Stomach (tissue), 9 donors: Measurements from ENCODE around the gene TAS2R10. TPM values are rescaled to one million over a fixed set of nuclear protein-coding genes. Genes with fewer than 3 reads are reported as not detected.

ENCODE experiments used
- DNase-seq, 2 donors: peaks; one replicate each; pipeline versions ENCODE4 v3.0.0 to v3.0.0-alpha.2; 2013 to 2019
- H3K27ac ChIP-seq, 5 donors: fragments of 200-600 bp in 4 of 5; sonication (generic) in 4 of 5; one replicate each; pipeline ENCODE4 v1.5.1; 2013 to 2019; ENCODE audit warnings: mild to moderate bottlenecking in 1 of 5, moderate library complexity in 1 of 5
- H3K27me3 ChIP-seq, 3 donors: fragments of 200-600 bp; sonication (generic); one replicate each; pipeline ENCODE4 v1.5.1; 2017 to 2019; ENCODE audit warnings: mixed run types in 1 of 3
- H3K36me3 ChIP-seq, 4 donors: fragments of 200-600 bp; sonication (generic); 1 replicate in 3 of 4; 2 replicates in 1 of 4; pipeline ENCODE4 v1.5.1; 2016 to 2019
- H3K4me1 ChIP-seq, 4 donors: fragments of 200-600 bp; sonication (generic); one replicate each; pipeline ENCODE4 v1.5.1; 2016 to 2019
- H3K4me3 ChIP-seq, 4 donors: fragments of 200-600 bp; sonication (generic) in 3 of 4; one replicate each; pipeline ENCODE4 v1.5.1; 2016 to 2019; ENCODE audit warnings: mild to moderate bottlenecking in 1 of 4
- H3K9me3 ChIP-seq, 4 donors: fragments of 200-600 bp; sonication (generic); one replicate each; pipeline ENCODE4 v1.5.1; 2016 to 2019
- EP300 ChIP-seq: sonication (generic); formaldehyde crosslinking; IDR thresholded peaks from one replicate; pipeline ENCODE4 v1.6.1; 2017; ENCODE audit warnings: antibody characterized with exemption
- POLR2A ChIP-seq, 4 donors: fragments of 450-650 bp; IDR thresholded peaks; one replicate each; pipeline ENCODE4 v1.6.1; 2016; ENCODE audit warnings: antibody characterized with exemption in 4 of 4, control low read depth in 2 of 4, mild to moderate bottlenecking in 1 of 4, moderate library complexity in 1 of 4
- POLR2AphosphoS5 ChIP-seq, 3 donors: sonication (generic); formaldehyde crosslinking; IDR thresholded peaks; one replicate each; pipeline ENCODE4 v1.6.1; 2016; ENCODE audit warnings: antibody characterized with exemption in 3 of 3
- WGBS, 5 donors: extraction: QIAGEN DNeasy Blood & Tissue Kit in 3 of 5; methylation state at CpG; one replicate each; pipeline versions ENCODE4 v1.1.5 to v1.1.7; 2013 to 2018; 5-methylcytosine and 5-hydroxymethylcytosine counted together
- intact Hi-C: fragments of 100-400 bp; cut with DNase I; formaldehyde crosslinking; loops from one replicate; pipeline ENCODE4 v1.15.1; 2023; ENCODE audit warnings: low total_unique reads
- polyA plus RNA-seq, 3 donors: library from polyadenylated mRNA; stranded (reverse); fragments of 200-250 nt; gene quantifications; one replicate each; pipeline ENCODE4 v1.2.3, GENCODE V29; 2013
- total RNA-seq, 5 donors: library from RNA; depleted of rRNA; stranded (reverse); fragments of >200 nt; gene quantifications; one replicate each; pipeline versions ENCODE4 v1.1.0 to v1.2.3, GENCODE V29; 2014 to 2016
- TF ChIP-seq, protein P1 (sequence below), 7 experiments: fragments of 450-650 bp in 4 of 7; fragments of 200-600 bp in 3 of 7; sonication (generic) in 3 of 7; IDR thresholded peaks; one replicate each; pipeline ENCODE4 v1.5.1; 2016 to 2019; ENCODE audit warnings: antibody characterized with exemption in 7 of 7, control low read depth in 2 of 7, mild to moderate bottlenecking in 1 of 7
- donor health status: healthy with polysubstance abuse.
- donor health status: Bipolar disorder and iron deficiency.
- donor health status: healthy.

Gene TAS2R10
- total and polyA plus RNA-seq, 8 donors: 1.0 to 3.5 TPM; not detected in 6

DNA sequence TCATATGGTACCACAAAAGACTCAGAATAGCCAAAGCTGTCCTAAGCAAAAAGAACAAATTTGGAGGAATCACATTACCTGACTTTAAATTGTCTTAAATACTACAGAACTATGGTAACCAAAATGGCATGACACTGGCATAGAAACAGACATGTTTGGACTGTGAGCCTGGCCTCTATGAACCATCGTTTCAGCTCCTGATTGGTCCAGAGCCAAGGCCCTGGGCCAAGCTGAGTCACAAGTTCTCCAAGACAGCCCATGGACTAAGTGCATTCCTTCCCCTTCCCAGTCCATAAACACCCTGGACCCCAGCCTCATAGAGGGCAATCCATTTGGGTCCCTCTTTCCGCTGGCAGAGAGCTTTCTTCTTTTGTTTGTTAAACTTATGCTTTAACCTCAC, 35.2 kb upstream of the TAS2R10 start:
- H3K27ac ChIP-seq: no peak overlapping the region
- H3K9me3 ChIP-seq: peaks cover 0 to 35% (median 12%) of the 10 kb centered on the region in 4 donors
- WGBS, 5 donors: 77 to 96% (median 87%) methylated on average over 2 of the region's 2 CpGs
- intact Hi-C loops: no loop called here
- H3K4me3 ChIP-seq: no peak overlapping the region
- TF ChIP-seq POLR2AphosphoS5 (IDR thresholded peaks at IDR 0.05): no peak
- no peak for TF ChIP-seq POLR2A (IDR thresholded peaks at IDR 0.05)
- TF ChIP-seq, protein P1, sequence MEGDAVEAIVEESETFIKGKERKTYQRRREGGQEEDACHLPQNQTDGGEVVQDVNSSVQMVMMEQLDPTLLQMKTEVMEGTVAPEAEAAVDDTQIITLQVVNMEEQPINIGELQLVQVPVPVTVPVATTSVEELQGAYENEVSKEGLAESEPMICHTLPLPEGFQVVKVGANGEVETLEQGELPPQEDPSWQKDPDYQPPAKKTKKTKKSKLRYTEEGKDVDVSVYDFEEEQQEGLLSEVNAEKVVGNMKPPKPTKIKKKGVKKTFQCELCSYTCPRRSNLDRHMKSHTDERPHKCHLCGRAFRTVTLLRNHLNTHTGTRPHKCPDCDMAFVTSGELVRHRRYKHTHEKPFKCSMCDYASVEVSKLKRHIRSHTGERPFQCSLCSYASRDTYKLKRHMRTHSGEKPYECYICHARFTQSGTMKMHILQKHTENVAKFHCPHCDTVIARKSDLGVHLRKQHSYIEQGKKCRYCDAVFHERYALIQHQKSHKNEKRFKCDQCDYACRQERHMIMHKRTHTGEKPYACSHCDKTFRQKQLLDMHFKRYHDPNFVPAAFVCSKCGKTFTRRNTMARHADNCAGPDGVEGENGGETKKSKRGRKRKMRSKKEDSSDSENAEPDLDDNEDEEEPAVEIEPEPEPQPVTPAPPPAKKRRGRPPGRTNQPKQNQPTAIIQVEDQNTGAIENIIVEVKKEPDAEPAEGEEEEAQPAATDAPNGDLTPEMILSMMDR (IDR thresholded peaks at IDR 0.05): no peak
- no peak for TF ChIP-seq EP300
- no peaks in the 10 kb centered on the region for H3K27me3 ChIP-seq
- DNase-seq: no peak
- peaks cover 0 to 16% (median 9%) of the 10 kb centered on the region in 4 donors for H3K36me3 ChIP-seq
- H3K4me1 ChIP-seq: no peaks in the 10 kb centered on the region

DNA sequence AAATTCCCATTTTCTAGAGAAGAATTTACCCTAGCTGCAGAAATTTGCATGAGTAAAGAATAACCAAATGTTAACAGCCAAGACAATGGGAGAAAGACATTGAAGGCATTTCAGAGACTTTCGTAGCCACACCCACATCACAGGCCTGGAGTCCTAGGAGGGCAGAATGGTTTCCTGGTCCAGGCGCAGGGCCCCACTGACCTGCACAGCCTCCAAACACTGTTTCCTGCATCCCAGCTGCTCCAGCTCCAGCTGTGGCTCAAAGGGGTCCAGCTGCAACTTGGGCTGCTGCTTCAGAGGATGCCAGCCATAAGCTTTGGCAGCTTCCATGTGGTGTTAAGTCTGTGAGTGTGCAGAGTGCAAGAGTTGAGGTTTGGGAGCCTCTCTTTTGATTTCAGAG, 29.6 kb upstream of the TAS2R10 start:
- TF ChIP-seq, protein P1 (IDR thresholded peaks at IDR 0.05): no peak
- TF ChIP-seq POLR2A (IDR thresholded peaks at IDR 0.05) (no peak), POLR2AphosphoS5 (IDR thresholded peaks at IDR 0.05) (no peak), EP300 (no peak)
- WGBS, 5 donors: 85 to 100% (median 92%) methylated on average over 2 of the region's 2 CpGs

DNA sequence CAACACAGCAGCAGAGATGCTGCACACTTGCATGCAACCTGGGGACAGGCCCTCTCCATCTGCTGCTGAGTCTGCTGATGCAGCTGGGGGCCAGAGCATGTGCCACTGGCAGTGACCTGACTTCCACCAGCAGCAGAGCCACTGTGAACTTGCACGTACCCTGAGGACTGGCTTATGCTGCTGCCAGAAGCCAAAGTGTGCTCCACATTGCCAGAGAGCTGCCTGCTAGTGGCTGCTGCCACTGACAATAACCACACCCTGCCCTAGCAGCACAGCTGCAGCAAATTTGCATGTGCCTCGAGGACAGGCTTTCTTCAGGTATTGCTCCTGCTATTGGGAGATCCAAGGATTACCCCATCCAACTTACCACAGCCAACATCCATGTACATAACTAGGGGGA, 27.6 kb upstream of the TAS2R10 start:
- Histone ChIP-seq H3K36me3 (peaks cover 0 to 19% (median 13%) of the 10 kb centered on the region in 4 donors), H3K27ac (no peak overlapping the region), H3K9me3 (peaks cover 6 to 30% (median 18%) of the 10 kb centered on the region in 4 donors), H3K4me1 (no peaks in the 10 kb centered on the region), H3K27me3 (no peaks in the 10 kb centered on the region), H3K4me3 (no peak overlapping the region)
- TF ChIP-seq EP300 (no peak), POLR2A (IDR thresholded peaks at IDR 0.05) (no peak), POLR2AphosphoS5 (IDR thresholded peaks at IDR 0.05) (no peak)
- TF ChIP-seq, protein P1 (IDR thresholded peaks at IDR 0.05): no peak
- intact Hi-C loops: no loop called here
- DNase-seq: no peak
- WGBS, 5 donors: 60 to 89% (median 82%) methylated on average over 1 to 2 of the region's 2 CpGs

More for the DNA sequence above, 29.6 kb upstream of the TAS2R10 start:
- Histone ChIP-seq H3K9me3 (peaks cover 6 to 33% (median 18%) of the 10 kb centered on the region in 4 donors), H3K27ac (no peak overlapping the region), H3K4me1 (no peaks in the 10 kb centered on the region), H3K36me3 (peaks cover 0 to 24% (median 18%) of the 10 kb centered on the region in 4 donors), H3K4me3 (no peak overlapping the region), H3K27me3 (no peaks in the 10 kb centered on the region)
- intact Hi-C loops: no loop called here
- no peak for DNase-seq

DNA sequence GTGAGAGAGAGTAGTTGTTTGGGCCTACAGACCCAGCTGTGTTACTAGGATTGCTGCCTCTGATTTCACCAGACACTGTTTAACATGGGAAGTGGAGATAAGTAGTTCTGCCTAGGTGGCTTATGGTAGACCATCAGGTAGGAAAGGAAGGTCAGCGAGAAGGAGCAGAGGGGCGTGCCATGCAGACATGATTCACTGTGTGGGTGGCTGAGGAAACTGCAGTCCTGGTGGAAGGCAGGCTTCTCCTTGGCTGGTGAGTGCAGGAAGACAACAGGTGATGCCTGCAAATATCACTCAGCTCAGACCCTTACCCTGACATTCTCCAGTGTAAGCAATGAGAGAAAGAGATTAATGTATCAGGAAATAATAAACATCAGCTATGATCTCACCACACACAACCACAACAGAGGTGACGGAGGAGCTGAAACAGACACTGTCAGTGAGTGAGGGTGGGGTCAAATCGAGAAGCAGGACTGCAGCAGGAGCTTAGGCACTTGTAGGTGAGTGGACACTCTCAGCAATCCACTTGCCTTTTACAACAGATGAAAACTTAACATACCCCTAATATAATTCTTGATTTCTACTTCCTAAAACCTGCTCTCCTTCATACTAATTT, 25.2 kb upstream of the TAS2R10 start:
- Histone ChIP-seq H3K27ac (no peak overlapping the region), H3K27me3 (no peaks in the 10 kb centered on the region), H3K4me3 (no peak overlapping the region), H3K36me3 (peaks cover 0 to 18% (median 16%) of the 10 kb centered on the region in 4 donors), H3K4me1 (no peaks in the 10 kb centered on the region), H3K9me3 (peaks cover 6 to 10% (median 8%) of the 10 kb centered on the region in 4 donors)
- WGBS, 5 donors: 82 to 89% (median 87%) methylated on average over 4 of the region's 4 CpGs
- intact Hi-C loops: no loop called here
- TF ChIP-seq POLR2AphosphoS5 (IDR thresholded peaks at IDR 0.05) (no peak), POLR2A (IDR thresholded peaks at IDR 0.05) (no peak), EP300 (no peak)
- TF ChIP-seq, protein P1 (IDR thresholded peaks at IDR 0.05): no peak
- no peak for DNase-seq
